ENCODE measurements around the gene KLHL30. TPM values are rescaled to one million over a fixed set of nuclear protein-coding genes. Genes with fewer than 3 reads are reported as not detected.

The KLHL30 gene
- total RNA-seq, 4 donors from 2014 or later, result 0.14 to 5.6 TPM; not detected in 2

DNA sequence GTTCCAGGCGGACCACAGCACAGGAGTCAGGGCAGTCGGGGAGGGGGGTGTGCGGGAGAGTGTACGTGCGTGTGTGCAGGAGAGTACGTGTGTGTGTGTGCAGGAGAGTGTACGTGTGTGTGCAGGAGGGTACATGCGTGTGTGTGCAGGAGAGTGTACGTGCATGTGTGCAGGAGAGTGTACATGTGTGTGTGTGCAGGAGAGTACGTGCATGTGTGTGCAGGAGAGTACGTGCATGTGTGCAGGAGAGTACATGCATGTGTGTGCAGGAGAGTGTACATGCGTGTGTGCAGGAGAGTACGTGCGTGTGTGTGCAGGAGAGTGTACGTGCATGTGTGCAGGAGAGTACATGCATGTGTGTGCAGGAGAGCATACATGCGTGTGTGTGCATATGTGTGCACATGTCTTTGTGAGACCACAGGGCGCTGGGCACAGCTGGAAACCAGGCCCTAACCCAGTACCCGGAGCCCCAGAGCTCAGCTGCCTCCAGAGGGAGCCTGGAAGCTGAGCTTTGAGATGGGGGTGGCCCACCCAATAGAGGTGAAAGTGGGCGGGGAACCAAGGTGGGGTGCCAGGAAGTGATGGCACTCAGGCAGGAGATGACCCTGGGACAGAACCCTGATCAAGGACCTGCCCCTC lies 13.9 kb upstream of the KLHL30 start:
- peaks cover 0 to 7% (median 0%) of the 10 kb centered on the region in 4 donors for H3K4me1 ChIP-seq
- DNase-seq, result no peak
- H3K27me3 ChIP-seq, result peaks cover 8% of the 10 kb centered on the region
- H3K9me3 ChIP-seq, result no peaks in the 10 kb centered on the region
- intact Hi-C loops (cut with DNase I; ENCODE audit: low total_unique reads), result no loop called here
- no peak overlapping the region for H3K27ac ChIP-seq
- no peaks in the 10 kb centered on the region for H3K36me3 ChIP-seq
- H3K4me3 ChIP-seq, result no peak overlapping the region
- TF ChIP-seq EP300 (IDR thresholded peaks at IDR 0.05; ENCODE audit: low read depth), result no peak
- TF ChIP-seq, protein P1, sequence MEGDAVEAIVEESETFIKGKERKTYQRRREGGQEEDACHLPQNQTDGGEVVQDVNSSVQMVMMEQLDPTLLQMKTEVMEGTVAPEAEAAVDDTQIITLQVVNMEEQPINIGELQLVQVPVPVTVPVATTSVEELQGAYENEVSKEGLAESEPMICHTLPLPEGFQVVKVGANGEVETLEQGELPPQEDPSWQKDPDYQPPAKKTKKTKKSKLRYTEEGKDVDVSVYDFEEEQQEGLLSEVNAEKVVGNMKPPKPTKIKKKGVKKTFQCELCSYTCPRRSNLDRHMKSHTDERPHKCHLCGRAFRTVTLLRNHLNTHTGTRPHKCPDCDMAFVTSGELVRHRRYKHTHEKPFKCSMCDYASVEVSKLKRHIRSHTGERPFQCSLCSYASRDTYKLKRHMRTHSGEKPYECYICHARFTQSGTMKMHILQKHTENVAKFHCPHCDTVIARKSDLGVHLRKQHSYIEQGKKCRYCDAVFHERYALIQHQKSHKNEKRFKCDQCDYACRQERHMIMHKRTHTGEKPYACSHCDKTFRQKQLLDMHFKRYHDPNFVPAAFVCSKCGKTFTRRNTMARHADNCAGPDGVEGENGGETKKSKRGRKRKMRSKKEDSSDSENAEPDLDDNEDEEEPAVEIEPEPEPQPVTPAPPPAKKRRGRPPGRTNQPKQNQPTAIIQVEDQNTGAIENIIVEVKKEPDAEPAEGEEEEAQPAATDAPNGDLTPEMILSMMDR (IDR thresholded peaks at IDR 0.05), result no peak
- no peak for TF ChIP-seq POLR2A (IDR thresholded peaks at IDR 0.05)
- no peak for TF ChIP-seq POLR2AphosphoS5 (IDR thresholded peaks at IDR 0.05)
- 86 to 92% methylated on average over 9 to 19 of the region's 19 CpGs for WGBS, 2 donors (ENCODE audit: low coverage in 1 of 2)
- in situ Hi-C loops (cut with MboI; ENCODE audit: low pct_ligation_motif_present in 1 of 4, low pct_unique_long_range_greater_than_20kb in 1 of 4, low sequenced_read_pairs in 3 of 4), result no loop called here

DNA sequence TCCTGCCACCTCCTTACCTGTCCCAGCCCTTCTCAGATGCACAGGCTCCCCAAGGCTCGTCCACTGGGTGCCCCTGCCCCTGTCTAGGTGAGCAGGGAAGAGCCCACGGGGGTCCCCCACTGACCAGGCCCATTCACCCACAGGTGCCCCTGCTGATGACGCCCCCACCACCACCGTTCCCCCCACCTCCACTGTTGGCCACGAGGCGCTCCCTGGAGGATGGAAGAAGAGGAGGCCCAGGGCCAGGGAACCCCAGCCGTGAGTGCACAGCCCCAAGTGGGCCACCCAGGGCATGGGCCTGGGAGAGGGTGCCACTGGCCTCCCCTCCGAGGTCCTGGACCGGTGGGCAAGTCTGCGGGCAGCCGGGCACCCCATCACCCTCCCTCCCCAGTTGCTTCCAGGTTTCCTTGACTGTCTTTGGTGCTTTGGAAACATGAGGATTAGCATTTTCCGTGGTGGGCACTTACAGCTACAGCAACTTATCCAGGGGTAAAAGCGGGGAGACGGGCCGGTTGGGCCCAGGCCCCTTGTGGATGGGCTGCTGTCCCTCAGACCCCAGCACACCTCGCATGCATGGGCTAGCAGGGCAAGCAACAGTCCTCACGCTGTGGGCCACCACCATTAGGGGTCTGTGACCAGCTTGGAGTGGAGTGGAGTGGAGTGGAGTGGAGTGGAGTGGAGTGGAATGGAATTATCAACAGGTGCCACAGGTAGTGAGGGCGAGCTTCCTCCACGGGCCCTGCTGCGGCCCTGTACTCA lies 13.2 kb upstream of the KLHL30 start:
- DNase-seq, result no peak
- peaks cover 0 to 7% (median 0%) of the 10 kb centered on the region in 4 donors for H3K4me1 ChIP-seq
- WGBS, 2 donors (ENCODE audit: low coverage in 1 of 2), result 86% methylated on average over 15 of the region's 20 CpGs; no CpG with 5 or more reads in 1 of the 2 donors
- TF ChIP-seq POLR2AphosphoS5 (IDR thresholded peaks at IDR 0.05), result no peak
- TF ChIP-seq POLR2A (IDR thresholded peaks at IDR 0.05), result no peak
- no peak for TF ChIP-seq EP300 (IDR thresholded peaks at IDR 0.05; ENCODE audit: low read depth)
- TF ChIP-seq, protein P1 (IDR thresholded peaks at IDR 0.05), result no peak
- no peak overlapping the region for H3K27ac ChIP-seq
- in situ Hi-C loops (cut with MboI; ENCODE audit: low pct_ligation_motif_present in 1 of 4, low pct_unique_long_range_greater_than_20kb in 1 of 4, low sequenced_read_pairs in 3 of 4), result no loop called here
- H3K36me3 ChIP-seq, result no peaks in the 10 kb centered on the region
- no peaks in the 10 kb centered on the region for H3K9me3 ChIP-seq
- H3K27me3 ChIP-seq, result peaks cover 8% of the 10 kb centered on the region
- no peak overlapping the region for H3K4me3 ChIP-seq
- intact Hi-C loops (cut with DNase I; ENCODE audit: low total_unique reads), result no loop called here

DNA sequence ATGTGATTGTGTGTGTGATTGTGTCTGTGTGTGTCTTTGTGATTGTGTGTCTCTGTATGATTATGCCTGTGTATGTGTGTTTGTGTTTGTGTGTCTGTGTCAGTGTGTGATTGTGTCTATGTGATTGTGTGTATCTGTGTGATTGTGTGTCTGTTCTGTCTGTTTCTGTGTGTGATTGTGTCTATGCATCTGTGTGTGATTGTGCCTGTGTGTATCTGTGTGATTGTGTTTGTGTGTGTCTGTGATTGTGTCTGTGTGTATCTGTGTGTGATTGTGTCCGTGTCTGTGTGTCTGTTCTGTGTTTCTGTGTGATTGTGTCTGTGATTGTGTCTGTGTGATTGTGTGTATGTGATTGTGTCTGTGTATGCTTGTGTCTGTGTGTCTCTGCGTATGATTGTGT lies 12.1 kb upstream of the KLHL30 start:
- 62 to 69% methylated on average over 2 of the region's 2 CpGs for WGBS, 2 donors (ENCODE audit: low coverage in 1 of 2)
- DNase-seq, result no peak
- H3K4me3 ChIP-seq, result no peak overlapping the region
- intact Hi-C loops (cut with DNase I; ENCODE audit: low total_unique reads), result no loop called here
- peaks cover 0 to 7% (median 0%) of the 10 kb centered on the region in 4 donors for H3K4me1 ChIP-seq
- no peaks in the 10 kb centered on the region for H3K27me3 ChIP-seq
- H3K36me3 ChIP-seq, result no peaks in the 10 kb centered on the region
- in situ Hi-C loops (cut with MboI; ENCODE audit: low pct_ligation_motif_present in 1 of 4, low pct_unique_long_range_greater_than_20kb in 1 of 4, low sequenced_read_pairs in 3 of 4), result no loop called here
- TF ChIP-seq, protein P1 (IDR thresholded peaks at IDR 0.05), result no peak
- TF ChIP-seq POLR2A (IDR thresholded peaks at IDR 0.05), result no peak
- TF ChIP-seq EP300 (IDR thresholded peaks at IDR 0.05; ENCODE audit: low read depth), result no peak
- TF ChIP-seq POLR2AphosphoS5 (IDR thresholded peaks at IDR 0.05), result no peak
- H3K27ac ChIP-seq, result no peak overlapping the region
- H3K9me3 ChIP-seq, result no peaks in the 10 kb centered on the region

DNA sequence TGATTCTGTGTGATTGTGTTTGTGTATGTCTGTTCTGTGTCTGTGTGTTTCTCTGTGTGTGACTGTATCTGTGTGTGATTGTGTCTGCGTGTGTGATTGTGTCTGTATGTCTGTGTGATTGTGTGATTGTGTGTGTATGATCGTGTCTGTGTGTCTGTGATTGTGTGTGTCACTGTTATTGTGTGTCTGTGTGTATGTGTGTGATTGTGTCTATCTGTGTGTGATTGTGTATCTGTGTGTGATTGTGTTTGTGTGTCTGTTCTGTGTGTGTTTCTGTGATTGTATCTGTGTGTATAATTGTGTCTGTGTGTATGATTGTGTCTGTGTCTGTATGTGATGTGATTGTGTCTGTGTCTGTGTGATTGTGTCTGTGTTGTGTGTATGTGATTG lies 11.7 kb upstream of the KLHL30 start:
- in situ Hi-C loops (cut with MboI; ENCODE audit: low pct_ligation_motif_present in 1 of 4, low pct_unique_long_range_greater_than_20kb in 1 of 4, low sequenced_read_pairs in 3 of 4) (no loop called here), intact Hi-C loops (cut with DNase I; ENCODE audit: low total_unique reads) (no loop called here)
- Histone ChIP-seq H3K4me1 (peaks cover 0 to 7% (median 0%) of the 10 kb centered on the region in 4 donors), H3K27me3 (no peaks in the 10 kb centered on the region), H3K36me3 (no peaks in the 10 kb centered on the region), H3K9me3 (no peaks in the 10 kb centered on the region), H3K4me3 (no peak overlapping the region), H3K27ac (no peak overlapping the region)
- 75 to 94% methylated on average over 2 of the region's 2 CpGs for WGBS, 2 donors (ENCODE audit: low coverage in 1 of 2)
- TF ChIP-seq POLR2AphosphoS5 (IDR thresholded peaks at IDR 0.05) (no peak), POLR2A (IDR thresholded peaks at IDR 0.05) (no peak), EP300 (IDR thresholded peaks at IDR 0.05; ENCODE audit: low read depth) (no peak)
- TF ChIP-seq, protein P1 (IDR thresholded peaks at IDR 0.05), result no peak
- no peak for DNase-seq

Measured in transverse colon (tissue), 4 donors.